ENCODE measurements around the gene SLC38A10. TPM values are rescaled to one million over a fixed set of nuclear protein-coding genes. Genes with fewer than 3 reads are reported as not detected.
A peak's percentile ranks its signal among the peaks of the same experiment; 100 is the strongest.

The SLC38A10 gene
- total and polyA plus RNA-seq, 2 of the 13 experiments (the other 11 are each of a cell fraction or from before 2014, with no cell fraction given) = 23.4 to 55.8 TPM

DNA sequence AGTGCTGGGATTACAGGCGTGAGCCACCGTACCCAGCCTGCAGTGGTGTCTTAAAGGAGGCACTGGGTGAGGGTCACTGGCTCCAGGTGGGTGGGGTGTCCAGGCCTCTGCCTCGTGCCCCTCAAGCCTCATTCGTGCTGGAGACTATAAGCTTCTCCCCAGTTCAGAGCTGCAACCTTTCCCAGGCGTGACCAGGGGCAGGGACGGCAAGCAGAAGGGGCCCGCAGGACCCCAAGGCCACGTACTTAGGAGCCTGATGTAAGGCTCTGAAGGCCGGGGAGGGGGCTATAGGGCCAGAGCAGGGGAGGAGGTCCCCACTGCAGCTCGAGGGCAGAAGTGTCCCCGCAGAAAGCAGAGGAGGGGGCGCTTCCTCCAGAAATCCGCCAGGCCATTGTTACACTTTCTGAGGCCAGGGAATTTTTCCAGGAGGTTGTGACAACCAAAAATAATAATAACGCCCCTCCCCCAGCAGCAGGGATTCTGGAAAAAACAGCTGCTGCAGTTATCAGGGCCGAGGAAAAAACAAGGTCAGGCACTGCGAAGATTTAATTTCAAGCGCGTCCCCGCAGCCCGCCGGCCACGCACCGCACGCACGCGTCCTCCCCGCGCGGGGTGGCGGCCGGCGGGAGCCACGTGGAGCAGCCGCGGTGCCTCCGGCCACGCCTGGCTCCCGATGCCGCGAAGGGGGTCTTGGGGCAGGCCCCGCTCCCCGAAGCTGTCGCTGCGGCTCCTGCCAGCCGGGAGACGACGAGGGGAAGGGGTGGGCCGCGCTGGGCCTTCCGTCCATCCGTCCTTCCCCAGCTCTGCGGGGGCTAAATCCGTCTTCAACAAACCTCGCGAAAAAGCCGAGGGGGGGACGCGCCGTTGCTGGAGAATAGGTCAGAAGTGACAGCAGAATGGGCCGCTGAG is 45.8 kb upstream of the SLC38A10 start (continued):
- TF ChIP-seq, protein P1, sequence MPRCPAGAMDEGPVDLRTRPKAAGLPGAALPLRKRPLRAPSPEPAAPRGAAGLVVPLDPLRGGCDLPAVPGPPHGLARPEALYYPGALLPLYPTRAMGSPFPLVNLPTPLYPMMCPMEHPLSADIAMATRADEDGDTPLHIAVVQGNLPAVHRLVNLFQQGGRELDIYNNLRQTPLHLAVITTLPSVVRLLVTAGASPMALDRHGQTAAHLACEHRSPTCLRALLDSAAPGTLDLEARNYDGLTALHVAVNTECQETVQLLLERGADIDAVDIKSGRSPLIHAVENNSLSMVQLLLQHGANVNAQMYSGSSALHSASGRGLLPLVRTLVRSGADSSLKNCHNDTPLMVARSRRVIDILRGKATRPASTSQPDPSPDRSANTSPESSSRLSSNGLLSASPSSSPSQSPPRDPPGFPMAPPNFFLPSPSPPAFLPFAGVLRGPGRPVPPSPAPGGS (CRISPR knock-in tag; IDR thresholded peaks at IDR 0.05) = no peak
- TF ChIP-seq PAX8 (CRISPR knock-in tag; IDR thresholded peaks at IDR 0.05; ENCODE audit: borderline replicate concordance) = no peak
- TF ChIP-seq TAF1 (CRISPR knock-in tag; IDR thresholded peaks at IDR 0.05) = no peak
- TF ChIP-seq ZNF720 (CRISPR knock-in tag; IDR thresholded peaks at IDR 0.05) = no peak
- TF ChIP-seq, protein P2, sequence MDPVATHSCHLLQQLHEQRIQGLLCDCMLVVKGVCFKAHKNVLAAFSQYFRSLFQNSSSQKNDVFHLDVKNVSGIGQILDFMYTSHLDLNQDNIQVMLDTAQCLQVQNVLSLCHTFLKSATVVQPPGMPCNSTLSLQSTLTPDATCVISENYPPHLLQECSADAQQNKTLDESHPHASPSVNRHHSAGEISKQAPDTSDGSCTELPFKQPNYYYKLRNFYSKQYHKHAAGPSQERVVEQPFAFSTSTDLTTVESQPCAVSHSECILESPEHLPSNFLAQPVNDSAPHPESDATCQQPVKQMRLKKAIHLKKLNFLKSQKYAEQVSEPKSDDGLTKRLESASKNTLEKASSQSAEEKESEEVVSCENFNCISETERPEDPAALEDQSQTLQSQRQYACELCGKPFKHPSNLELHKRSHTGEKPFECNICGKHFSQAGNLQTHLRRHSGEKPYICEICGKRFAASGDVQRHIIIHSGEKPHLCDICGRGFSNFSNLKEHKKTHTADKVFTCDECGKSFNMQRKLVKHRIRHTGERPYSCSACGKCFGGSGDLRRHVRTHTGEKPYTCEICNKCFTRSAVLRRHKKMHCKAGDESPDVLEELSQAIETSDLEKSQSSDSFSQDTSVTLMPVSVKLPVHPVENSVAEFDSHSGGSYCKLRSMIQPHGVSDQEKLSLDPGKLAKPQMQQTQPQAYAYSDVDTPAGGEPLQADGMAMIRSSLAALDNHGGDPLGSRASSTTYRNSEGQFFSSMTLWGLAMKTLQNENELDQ (CRISPR knock-in tag; IDR thresholded peaks at IDR 0.05; ENCODE audit: borderline replicate concordance) = no peak
- TF ChIP-seq DMAP1 (CRISPR knock-in tag; IDR thresholded peaks at IDR 0.05) = no peak
- TF ChIP-seq KDM5B (CRISPR knock-in tag; IDR thresholded peaks at IDR 0.05; ENCODE audit: borderline replicate concordance) = no peak
- TF ChIP-seq HDAC2 (CRISPR knock-in tag; IDR thresholded peaks at IDR 0.05) = no peak
- TF ChIP-seq DNMT1 (CRISPR knock-in tag; IDR thresholded peaks at IDR 0.05) = no peak
- TF ChIP-seq, protein P3, sequence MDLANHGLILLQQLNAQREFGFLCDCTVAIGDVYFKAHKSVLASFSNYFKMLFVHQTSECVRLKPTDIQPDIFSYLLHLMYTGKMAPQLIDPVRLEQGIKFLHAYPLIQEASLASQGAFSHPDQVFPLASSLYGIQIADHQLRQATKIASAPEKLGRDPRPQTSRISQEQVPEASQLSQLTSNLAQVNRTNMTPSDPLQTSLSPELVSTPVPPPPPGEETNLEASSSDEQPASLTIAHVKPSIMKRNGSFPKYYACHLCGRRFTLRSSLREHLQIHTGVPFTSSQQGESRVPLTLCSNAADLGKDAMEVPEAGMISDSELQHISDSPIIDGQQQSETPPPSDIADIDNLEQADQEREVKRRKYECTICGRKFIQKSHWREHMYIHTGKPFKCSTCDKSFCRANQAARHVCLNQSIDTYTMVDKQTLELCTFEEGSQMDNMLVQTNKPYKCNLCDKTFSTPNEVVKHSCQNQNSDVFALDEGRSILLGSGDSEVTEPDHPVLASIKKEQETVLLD (CRISPR knock-in tag; IDR thresholded peaks at IDR 0.05; ENCODE audit: low read depth) = no peak
- TF ChIP-seq BCL6 (CRISPR knock-in tag; IDR thresholded peaks at IDR 0.05) = no peak
- TF ChIP-seq ZNF234 (CRISPR knock-in tag; conservative IDR thresholded peaks at IDR 0.05) = 0 out of 2 replicates have a peak, but pooled peaks have one; percentile 32
- TF ChIP-seq FOSL1 (CRISPR knock-in tag; IDR thresholded peaks at IDR 0.05; ENCODE audit: borderline replicate concordance) = no peak
- TF ChIP-seq ATF1 (CRISPR knock-in tag; IDR thresholded peaks at IDR 0.05) = no peak
- TF ChIP-seq ZNF792 (CRISPR knock-in tag; IDR thresholded peaks at IDR 0.05) = no peak
- TF ChIP-seq, protein P4, sequence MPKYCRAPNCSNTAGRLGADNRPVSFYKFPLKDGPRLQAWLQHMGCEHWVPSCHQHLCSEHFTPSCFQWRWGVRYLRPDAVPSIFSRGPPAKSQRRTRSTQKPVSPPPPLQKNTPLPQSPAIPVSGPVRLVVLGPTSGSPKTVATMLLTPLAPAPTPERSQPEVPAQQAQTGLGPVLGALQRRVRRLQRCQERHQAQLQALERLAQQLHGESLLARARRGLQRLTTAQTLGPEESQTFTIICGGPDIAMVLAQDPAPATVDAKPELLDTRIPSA (CRISPR knock-in tag; IDR thresholded peaks at IDR 0.05; ENCODE audit: borderline replicate concordance) = no peak
- TF ChIP-seq MTA1 (CRISPR knock-in tag; IDR thresholded peaks at IDR 0.05; ENCODE audit: borderline replicate concordance) = peak; percentile 45; the same call in 1 of the 2 replicates
- no peak for TF ChIP-seq TGIF2 (CRISPR knock-in tag; IDR thresholded peaks at IDR 0.05)
- no peak for TF ChIP-seq ZNF850 (CRISPR knock-in tag; conservative IDR thresholded peaks at IDR 0.05)
- TF ChIP-seq ZNF501 (CRISPR knock-in tag; IDR thresholded peaks at IDR 0.05) = peak; percentile 17; the same call in 1 of the 2 replicates
- no peak for TF ChIP-seq RAD21 (CRISPR knock-in tag; IDR thresholded peaks at IDR 0.05)
- TF ChIP-seq CCDC6 (CRISPR knock-in tag; IDR thresholded peaks at IDR 0.05) = no peak

Measured in HepG2 (cell line).